HL-60/S4 treated with retinoic acid at 250 ng/mL for 4 days and 3 days (cell line): ENCODE measurements around the gene ABHD2.

Source experiments
- in situ Hi-C: fragments of 300-500 bp; cut with MboI; formaldehyde crosslinking; loops from 2 replicates; pipeline ENCODE4 v1.7.0; 2022; ENCODE audit warnings: low sequenced_read_pairs

Gene ABHD2

GRCh38 chr15:89096664-89097063 is 8.4 kb downstream of the ABHD2 start:
- in situ Hi-C loops, result no loop called here

- in situ Hi-C loops, result no loop called here
These were observed 9.1 kb downstream of the ABHD2 start for GRCh38 chr15:89097313-89097712.

- in situ Hi-C loops, result no loop called here
These were observed 10.0 kb downstream of the ABHD2 start for GRCh38 chr15:89098281-89098680.

- in situ Hi-C loops, result no loop called here
These were observed 11.7 kb downstream of the ABHD2 start for GRCh38 chr15:89099968-89100367.

GRCh38 chr15:89101302-89102193 is 13.3 kb downstream of the ABHD2 start:
- in situ Hi-C loops, result no loop called here

GRCh38 chr15:89103481-89104171 is 15.4 kb downstream of the ABHD2 start:
- in situ Hi-C loops, result no loop called here

GRCh38 chr15:89104172-89104564 is 15.9 kb downstream of the ABHD2 start:
- in situ Hi-C loops, result no loop called here

- in situ Hi-C loops, result no loop called here
These were observed 16.9 kb downstream of the ABHD2 start for GRCh38 chr15:89105147-89105546.

- in situ Hi-C loops, result no loop called here
These were observed 17.9 kb downstream of the ABHD2 start for GRCh38 chr15:89106200-89106599.

GRCh38 chr15:89107984-89108383 is 19.7 kb downstream of the ABHD2 start:
- in situ Hi-C loops, result no loop called here

GRCh38 chr15:89108835-89109234 is 20.6 kb downstream of the ABHD2 start:
- in situ Hi-C loops, result no loop called here

- in situ Hi-C loops, result no loop called here
These were observed 21.0 kb downstream of the ABHD2 start for GRCh38 chr15:89109238-89109637.

GRCh38 chr15:89110060-89110459 is 21.8 kb downstream of the ABHD2 start:
- in situ Hi-C loops, result no loop called here

- in situ Hi-C loops, result no loop called here
These were observed 23.1 kb downstream of the ABHD2 start for GRCh38 chr15:89111352-89111751.

GRCh38 chr15:89111961-89112340 is 23.7 kb downstream of the ABHD2 start:
- in situ Hi-C loops, result no loop called here

- in situ Hi-C loops, result no loop called here
These were observed 24.2 kb downstream of the ABHD2 start for GRCh38 chr15:89112341-89112971.

- in situ Hi-C loops, result no loop called here
These were observed 25.2 kb downstream of the ABHD2 start for GRCh38 chr15:89113296-89114024.

- in situ Hi-C loops, result no loop called here
These were observed 26.7 kb downstream of the ABHD2 start for GRCh38 chr15:89114990-89115389.

GRCh38 chr15:89115547-89115946 is 27.3 kb downstream of the ABHD2 start:
- in situ Hi-C loops, result no loop called here

- in situ Hi-C loops, result no loop called here
These were observed 28.1 kb downstream of the ABHD2 start for GRCh38 chr15:89116404-89116803.

GRCh38 chr15:89117790-89118189 is 29.5 kb downstream of the ABHD2 start:
- in situ Hi-C loops, result no loop called here
